Measurements from ENCODE around the gene LILRB5. TPM values are rescaled to one million over a fixed set of nuclear protein-coding genes. Genes with fewer than 3 reads are reported as not detected.
"Not testable (repeated sequence)": the region's sequence is repeated elsewhere in the genome, so short reads cannot be mapped to it uniquely, and the experiment has no call there.

The LILRB5 gene
- total RNA-seq, 1 donor, result not detected

- H3K4me3 ChIP-seq (ENCODE audit: low read depth, low read length), result no peak within 1 kb of the TSS
- TF ChIP-seq CTCF (IDR thresholded peaks at IDR 0.05; ENCODE audit: insufficient read depth, low read length), result no peak
- DNase-seq (ENCODE audit: low read depth), result no peak
These were observed 24.1 kb upstream of the LILRB5 start, which contains the start of gene LILRB2 for GRCh38 chr19:54281007-54281728. Gene LILRB2 (minus strand): TSS chr19:54281110. CDS start chr19:54280496, 614 bp downstream.

- not testable (repeated sequence) for H3K4me3 ChIP-seq (ENCODE audit: low read depth, low read length); DNase-seq (ENCODE audit: low read depth)
These were observed 23.4 kb upstream of the LILRB5 start for GRCh38 chr19:54280441-54280840.

GRCh38 chr19:54280025-54280424 is 23.0 kb upstream of the LILRB5 start:
- DNase-seq (ENCODE audit: low read depth); H3K4me3 ChIP-seq (ENCODE audit: low read depth, low read length): not testable (repeated sequence)

- DNase-seq (ENCODE audit: low read depth), result no peak
- TF ChIP-seq CTCF (IDR thresholded peaks at IDR 0.05; ENCODE audit: insufficient read depth, low read length), result no peak
- H3K4me3 ChIP-seq (ENCODE audit: low read depth, low read length), result no peak overlapping the region
These were observed 22.4 kb upstream of the LILRB5 start for GRCh38 chr19:54279406-54279962.

- DNase-seq (ENCODE audit: low read depth); H3K4me3 ChIP-seq (ENCODE audit: low read depth, low read length): not testable (repeated sequence)
These were observed 21.6 kb upstream of the LILRB5 start for GRCh38 chr19:54278571-54279195.

- DNase-seq (ENCODE audit: low read depth); H3K4me3 ChIP-seq (ENCODE audit: low read depth, low read length): not testable (repeated sequence)
These were observed 21.0 kb upstream of the LILRB5 start for GRCh38 chr19:54278056-54278455.

- not testable (repeated sequence) for H3K4me3 ChIP-seq (ENCODE audit: low read depth, low read length); DNase-seq (ENCODE audit: low read depth)
These were observed 20.1 kb upstream of the LILRB5 start for GRCh38 chr19:54277111-54277615.

- no peak for DNase-seq (ENCODE audit: low read depth)
- TF ChIP-seq CTCF (IDR thresholded peaks at IDR 0.05; ENCODE audit: insufficient read depth, low read length), result no peak
- H3K4me3 ChIP-seq (ENCODE audit: low read depth, low read length), result no peak overlapping the region
These were observed 18.9 kb upstream of the LILRB5 start for GRCh38 chr19:54275951-54276350.

GRCh38 chr19:54274516-54274915 is 17.4 kb upstream of the LILRB5 start:
- DNase-seq (ENCODE audit: low read depth); H3K4me3 ChIP-seq (ENCODE audit: low read depth, low read length): not testable (repeated sequence)

GRCh38 chr19:54273821-54274220 is 16.7 kb upstream of the LILRB5 start:
- no peak for TF ChIP-seq CTCF (IDR thresholded peaks at IDR 0.05; ENCODE audit: insufficient read depth, low read length)
- H3K4me3 ChIP-seq (ENCODE audit: low read depth, low read length), result no peak overlapping the region
- DNase-seq (ENCODE audit: low read depth), result no peak

GRCh38 chr19:54272181-54272580 is 15.1 kb upstream of the LILRB5 start:
- DNase-seq (ENCODE audit: low read depth); H3K4me3 ChIP-seq (ENCODE audit: low read depth, low read length): not testable (repeated sequence)

- DNase-seq (ENCODE audit: low read depth); H3K4me3 ChIP-seq (ENCODE audit: low read depth, low read length): not testable (repeated sequence)
These were observed 14.5 kb upstream of the LILRB5 start for GRCh38 chr19:54271587-54271986.

Data from fibroblast of the aortic adventitia (primary cell).